NCI-H128 (cell line): ENCODE results near the gene AJM1.
"Not testable (repeated sequence)": the region's sequence is repeated elsewhere in the genome, so short reads cannot be mapped to it uniquely, and the experiment has no call there.

Experiments used
- DNase-seq: peaks from one replicate; lab custom pipeline; 2025; ENCODE audit not compliant: unreplicated experiment; lab: John Stamatoyannopoulos, UW

The AJM1 gene

DNA sequence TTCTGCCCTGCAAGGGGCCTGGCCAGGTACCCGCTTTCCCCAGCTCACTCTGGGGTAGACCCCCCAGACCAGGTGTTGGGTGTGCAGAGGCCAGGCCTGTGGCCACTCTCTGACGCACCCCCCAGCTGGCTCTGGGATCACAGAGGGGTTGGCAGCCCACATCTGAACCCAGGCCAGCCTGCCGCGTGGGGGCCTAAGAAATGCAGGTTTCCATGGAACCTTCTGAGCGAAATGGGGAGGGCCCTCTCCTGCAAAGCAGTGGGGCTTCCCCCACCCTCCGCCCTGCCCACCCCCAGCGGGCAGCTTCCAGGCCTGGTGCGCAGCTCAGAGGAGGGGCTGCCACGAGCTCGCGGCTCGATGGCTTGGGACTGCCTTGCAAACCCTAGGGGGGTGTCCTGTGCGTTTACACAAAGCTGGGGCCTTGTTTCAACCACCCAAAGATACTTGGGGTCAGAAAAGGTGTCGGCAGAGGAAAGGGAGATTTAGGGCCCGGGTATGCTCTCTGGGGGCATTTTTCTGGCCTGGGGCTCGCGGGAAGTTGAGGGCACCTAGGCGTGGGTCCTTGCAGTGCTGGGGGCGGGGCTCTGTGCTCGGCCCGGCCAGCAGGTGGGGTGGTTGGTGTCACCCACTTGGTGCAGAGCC lies 1.0 kb downstream of the AJM1 start:
- DNase-seq: not testable (repeated sequence)

DNA sequence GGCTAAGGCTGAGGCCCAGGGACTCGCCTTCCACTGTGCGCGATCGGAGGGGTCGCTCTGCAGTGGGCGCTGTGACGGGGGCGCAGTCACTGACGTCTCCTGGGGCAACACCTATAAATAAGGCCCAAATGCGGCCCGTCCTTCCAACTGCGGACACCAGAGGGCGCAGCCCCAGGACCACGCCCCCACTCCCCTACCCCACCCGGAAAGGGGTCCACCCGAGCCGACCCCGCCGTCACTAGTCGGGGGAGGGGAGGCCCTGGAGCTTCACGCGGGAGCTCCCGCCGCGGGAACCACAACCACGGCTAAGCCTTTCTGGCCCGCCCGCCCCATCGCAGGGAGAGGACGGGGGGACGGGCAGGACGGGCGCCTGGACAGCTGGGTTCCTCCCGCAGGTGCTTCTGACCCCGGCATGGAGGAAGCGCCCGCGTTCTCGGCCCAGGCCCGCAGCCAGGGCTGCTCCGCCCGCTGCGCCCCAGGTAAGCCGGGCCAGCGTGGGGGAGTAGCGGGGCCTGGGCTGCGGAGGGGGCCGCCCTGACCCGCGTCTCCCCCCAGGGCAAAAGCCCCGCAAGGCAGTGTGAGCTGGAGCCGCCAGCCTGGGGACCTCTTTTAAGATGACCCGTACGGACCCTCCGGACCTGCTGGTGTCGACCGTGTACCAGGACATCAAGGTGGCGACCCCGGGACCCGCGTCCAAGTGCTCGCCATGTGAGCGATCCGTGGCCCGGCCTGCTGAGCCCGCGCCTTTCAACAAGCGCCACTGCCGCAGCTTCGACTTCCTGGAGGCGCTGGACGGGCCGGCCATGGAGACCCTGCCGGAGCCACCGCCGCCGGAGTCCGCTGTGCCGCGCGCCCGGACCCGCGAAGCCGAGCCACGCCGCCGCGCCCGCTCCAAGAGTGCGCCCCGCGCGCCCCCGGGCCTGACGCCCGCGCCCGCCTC lies 1.8 kb downstream of the AJM1 start:
- not testable (repeated sequence) for DNase-seq

DNA sequence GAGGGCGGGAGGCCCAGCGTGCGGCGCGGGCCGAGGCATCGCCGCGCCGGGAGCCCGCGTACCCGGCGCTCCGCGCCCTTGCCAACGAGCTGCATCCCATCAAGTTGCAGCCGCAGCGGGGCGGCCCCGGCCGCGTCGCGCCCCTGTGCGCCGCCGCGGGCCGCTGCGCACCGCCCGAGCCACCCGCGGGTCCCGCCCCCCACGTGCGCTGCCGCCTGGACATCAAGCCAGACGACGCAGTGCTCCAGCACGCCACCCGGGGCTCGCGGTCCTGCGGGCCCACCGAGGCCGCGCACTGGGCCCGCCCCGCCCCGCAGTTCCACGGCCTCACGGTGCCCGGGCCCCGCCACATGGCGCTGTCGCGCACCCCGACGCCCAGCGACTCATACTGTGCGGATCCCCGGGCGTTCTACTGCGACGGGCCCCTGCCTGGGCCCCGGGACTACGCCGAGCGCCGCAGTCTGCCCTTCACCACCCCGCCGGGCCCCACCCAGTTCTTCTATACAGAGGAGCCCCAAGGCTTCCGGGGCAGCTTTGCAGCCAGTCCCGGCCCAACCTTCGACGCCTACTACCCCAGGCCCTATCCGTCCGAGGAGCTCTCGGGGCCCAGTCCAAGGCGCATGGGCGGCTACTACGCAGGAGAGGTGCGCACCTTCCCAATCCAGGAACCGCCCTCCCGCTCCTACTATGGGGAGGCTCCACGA lies 2.6 kb downstream of the AJM1 start:
- no peak for DNase-seq

DNA sequence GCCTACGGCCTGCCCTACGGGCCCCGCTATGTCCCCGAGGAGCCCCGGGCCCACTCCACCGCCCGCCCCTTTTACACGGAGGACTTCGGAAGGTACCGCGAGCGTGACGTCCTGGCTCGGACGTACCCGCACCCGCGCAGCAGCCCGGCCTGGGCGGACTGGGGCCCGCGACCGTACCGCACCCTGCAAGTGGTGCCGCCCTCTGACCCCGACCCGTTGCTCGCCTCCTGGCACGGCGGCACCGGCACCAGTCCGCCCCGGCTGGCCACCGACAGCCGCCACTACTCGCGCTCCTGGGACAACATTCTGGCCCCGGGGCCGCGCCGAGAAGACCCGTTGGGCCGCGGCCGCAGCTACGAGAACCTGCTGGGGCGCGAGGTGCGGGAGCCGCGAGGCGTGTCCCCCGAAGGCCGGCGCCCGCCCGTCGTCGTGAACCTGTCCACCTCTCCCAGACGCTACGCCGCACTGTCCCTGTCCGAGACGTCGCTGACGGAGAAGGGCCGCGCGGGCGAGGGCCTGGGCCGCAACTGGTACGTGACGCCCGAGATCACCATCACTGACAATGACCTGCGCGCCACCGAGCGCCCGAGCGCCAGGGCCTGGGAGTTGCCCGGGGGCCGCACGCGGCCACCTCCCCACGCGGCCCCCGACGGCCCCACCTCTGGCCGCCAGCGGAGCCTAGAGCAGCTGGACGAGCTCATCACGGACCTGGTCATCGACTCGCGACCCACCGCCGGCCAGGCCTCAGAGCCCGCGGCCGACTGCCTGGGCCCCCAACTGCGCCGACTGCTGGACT lies 3.4 kb downstream of the AJM1 start:
- no peak for DNase-seq

DNA sequence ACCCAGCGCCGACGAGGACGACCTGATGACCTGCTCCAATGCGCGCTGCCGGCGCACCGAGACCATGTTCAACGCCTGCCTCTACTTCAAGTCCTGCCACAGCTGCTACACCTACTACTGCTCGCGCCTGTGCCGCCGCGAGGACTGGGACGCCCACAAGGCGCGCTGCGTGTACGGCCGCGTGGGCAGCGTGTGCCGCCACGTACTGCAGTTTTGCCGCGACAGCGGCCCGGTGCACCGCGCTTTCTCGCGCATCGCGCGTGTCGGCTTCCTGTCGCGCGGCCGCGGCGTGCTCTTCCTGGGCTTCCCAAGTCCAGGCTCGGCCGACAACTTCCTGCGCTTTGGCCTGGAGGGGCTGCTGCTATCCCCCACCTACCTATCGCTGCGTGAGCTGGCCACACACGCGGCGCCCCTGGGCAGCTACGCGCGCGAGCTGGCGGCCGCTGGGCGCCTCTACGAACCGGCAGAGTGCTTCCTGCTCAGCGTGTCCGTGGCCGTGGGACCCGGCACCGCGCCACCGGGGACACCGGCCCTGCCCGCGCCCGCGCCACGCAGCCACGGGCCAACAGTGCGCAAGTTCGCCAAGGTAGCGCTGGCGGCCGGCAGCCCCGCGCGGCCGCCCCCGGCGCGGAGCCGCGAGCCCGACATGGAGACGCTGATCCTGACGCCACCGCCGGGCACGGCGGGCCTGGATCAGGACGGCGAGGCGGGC lies 4.3 kb downstream of the AJM1 start:
- no peak for DNase-seq

DNA sequence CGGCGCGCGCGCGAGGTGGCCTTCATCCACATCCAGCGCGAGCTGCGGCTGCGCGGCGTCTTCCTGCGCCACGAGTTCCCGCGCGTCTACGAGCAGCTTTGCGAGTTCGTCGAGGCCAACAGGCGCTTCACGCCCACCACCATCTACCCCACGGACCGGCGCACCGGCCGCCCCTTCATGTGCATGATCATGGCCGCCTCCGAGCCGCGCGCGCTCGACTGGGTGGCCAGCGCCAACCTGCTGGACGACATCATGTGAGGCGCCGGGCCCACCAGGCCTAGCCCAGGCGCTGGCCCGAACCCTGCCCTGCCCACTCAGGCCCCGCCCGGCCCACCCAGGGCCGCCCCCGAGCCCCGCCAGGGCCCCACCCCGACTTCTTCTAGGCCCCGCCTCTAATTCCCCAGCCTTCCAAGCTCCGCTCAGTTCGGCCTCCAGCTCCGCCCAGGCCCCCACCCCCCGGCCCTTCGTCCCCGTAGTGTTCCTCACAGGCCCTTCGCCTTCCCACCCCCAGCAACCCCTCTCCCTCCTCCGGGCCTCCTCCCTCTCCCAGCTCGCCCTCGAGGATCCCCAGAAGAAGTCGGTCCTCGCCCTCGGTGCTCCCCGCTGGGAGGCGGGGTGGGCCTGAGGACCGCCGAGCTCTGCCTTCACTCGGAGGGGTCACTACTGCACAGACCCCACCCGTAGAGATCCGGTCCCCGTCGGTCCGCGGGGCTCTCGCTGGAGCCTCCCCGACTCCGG lies 5.0 kb downstream of the AJM1 start:
- DNase-seq: no peak

DNA sequence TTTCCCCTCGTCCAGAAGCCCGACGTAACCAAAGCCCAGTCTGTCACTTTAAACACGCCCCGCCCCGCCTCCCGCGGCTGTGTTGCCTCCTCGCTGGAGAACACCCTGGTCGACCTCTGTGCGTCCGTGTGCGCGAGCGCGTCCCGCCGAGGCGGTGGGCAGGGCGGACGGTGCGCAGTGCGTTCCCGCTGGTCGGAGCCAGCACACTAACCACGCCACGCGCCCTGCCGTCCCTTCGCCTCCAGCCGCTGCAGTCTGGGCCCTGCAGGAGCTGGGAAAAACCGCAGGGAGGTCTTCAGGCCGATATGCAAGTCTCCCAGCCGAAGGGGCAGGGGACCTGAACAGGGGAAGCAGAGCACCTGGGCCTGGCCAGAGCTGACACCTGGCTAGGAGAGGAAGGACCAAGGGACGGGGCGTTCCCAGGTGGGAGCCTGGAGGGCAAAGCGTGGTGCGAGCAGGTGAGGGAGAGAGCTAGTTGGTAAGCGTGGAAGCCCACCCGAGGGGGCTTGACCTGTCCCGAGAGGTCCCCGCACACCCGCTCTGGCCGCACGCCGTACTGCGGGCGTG lies 5.6 kb downstream of the AJM1 start:
- DNase-seq: peak; percentile 73

DNA sequence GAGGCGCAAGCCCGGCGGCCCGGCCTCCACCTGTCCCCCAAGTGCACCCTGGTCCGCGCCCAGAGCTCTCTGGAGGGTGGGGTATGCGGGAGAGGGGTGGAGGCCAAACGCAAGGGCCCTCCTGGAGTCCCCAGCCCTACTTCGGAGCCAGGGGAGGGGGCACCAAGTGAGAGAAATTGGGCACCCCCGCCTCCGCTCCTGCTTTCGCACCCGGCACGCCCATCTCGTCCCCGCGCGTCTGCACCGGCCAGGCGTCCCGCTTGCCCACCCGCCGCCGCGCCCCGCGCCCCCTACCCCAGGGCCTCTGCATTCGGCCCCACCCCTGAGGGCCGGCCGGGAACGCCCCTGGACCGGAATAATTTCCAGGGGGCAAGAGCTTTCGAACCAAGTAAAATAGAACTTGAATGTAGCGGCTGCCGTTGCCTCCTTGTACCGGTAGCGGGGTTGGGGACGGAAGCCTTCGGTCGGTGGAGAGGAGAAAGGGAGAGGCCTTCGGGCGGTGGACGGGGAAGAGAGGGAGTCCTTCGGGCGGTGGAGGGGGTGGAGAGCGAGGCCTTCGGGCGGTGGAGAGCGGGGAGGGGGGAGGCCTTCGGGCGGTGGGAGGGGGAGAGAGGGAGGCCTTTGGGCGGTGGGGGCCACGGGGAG lies 6.2 kb downstream of the AJM1 start:
- DNase-seq: no peak

DNA sequence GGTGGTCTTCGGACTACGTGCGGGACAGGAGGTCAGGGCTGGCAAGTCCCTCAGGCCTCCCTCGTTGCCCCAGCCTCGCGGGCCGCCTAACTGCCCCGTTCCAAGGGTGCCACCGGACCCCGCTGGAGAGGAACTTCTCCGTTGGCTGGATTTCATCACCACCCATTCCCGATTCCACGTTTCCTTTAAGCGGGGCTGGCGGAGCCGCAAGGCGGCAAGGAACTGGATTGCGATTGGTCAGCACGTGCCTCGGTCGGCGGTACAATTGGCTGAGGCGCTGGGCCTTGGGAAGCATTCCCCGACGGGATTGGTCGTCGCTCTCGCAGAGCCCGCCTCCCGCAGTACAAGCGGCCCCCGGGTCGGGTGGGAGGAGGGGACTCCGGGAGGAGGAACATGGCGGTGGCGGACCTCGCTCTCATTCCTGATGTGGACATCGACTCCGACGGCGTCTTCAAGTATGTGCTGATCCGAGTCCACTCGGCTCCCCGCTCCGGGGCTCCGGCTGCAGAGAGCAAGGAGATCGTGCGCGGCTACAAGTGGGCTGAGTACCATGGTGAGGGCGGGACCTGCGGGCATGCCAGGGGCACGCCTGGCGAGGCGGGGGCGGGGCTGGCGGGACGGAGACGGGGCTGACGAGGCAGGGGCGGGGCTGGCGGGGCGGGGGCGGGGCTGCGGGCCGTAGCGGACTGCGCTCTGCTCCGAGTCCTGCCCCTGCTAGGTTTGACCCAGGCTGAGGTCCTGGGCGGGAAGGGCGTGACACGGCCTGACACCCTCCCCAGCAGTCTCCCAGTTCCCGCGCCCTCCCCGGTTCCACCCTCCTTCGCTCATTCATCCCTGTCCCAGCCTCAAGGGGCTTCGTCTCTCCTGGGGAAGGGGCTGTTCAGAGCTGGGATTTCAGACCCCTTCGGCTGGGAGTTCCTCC lies 7.0 kb downstream of the AJM1 start, which contains the start of gene PHPT1:
Gene PHPT1, plus strand, starts transcription at position 372 of the 922 bp plus-strand sequence. Its CDS starts 22 bp downstream, at position 394.
- DNase-seq: peak; percentile 99

DNA sequence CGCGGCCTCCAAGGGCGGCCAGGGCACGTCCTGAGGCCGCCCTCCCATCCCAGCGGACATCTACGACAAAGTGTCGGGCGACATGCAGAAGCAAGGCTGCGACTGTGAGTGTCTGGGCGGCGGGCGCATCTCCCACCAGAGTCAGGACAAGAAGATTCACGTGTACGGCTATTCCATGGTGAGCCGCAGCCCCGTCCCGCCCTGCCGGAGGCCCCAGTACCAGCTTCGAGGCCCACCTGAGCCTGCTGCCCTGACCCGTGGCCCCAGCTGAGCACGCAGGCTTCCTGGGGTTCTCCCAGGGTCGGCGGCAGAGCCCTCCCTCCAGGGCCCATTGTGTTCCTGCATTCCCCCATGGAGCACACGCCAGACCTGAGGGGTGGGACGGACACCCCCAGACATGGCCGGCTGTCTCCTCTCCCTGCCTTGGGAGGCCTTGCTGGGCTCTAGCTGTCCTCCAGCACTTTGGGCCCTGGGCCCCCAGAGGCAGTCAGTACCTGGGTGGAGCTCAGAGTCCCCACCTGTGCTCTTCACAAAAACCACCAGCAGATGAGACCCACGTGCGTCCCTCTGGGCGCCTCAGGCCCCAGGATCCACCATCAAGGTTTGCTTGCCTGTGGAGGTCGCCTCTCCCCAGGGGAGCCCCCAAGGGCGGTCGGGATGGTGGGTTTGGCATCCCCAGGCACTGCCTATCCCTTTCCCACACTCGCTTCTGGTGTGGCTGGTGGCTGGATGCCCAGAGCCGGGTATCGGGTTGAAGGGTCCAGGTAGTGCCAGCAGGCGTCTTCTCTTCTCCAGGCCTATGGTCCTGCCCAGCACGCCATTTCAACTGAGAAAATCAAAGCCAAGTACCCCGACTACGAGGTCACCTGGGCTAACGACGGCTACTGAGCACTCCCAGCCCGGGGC lies 7.9 kb downstream of the AJM1 start:
- DNase-seq: no peak

DNA sequence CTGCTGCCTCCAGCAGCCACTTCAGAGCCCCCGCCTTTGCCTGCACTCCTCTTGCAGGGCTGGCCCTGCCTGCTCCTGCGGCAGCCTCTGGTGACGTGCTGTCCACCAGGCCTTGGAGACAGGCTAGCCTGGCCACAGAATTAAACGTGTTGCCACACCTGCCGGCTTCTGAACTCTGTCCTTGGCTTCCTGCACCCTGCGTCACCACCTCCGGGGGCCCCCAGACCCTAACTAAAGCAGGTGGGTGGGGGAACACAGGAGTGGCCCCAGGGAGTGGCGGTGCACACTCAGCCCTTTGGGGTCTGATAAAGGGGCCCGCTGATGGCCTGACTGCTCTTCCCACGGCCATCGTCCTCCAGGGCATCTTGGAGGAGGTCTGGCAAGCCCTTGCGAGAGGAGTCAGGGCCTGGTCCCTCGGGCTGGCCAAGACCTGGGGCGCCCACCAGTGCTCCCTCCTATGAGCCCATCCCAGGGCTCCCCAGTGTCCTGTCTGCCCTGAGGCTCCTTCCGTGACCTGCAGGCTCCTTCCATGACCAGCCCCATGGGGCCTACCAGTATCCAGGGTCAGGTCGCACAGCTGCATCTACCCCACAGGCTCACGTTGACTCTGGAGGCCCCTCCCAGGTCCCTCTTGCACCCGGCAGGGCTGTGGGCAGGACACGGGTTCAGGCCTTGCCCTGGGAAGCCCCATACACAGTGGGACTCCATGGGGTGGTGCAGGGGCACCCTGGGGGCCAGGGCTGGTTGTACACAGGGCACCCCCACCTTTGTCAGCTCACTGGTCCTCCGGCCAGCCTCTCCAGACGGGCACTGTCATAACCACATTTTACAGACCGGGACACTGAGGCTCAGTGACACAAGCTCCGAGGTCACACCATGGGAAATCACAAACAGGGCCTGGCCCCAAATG lies 8.8 kb downstream of the AJM1 start:
- DNase-seq: no peak

DNA sequence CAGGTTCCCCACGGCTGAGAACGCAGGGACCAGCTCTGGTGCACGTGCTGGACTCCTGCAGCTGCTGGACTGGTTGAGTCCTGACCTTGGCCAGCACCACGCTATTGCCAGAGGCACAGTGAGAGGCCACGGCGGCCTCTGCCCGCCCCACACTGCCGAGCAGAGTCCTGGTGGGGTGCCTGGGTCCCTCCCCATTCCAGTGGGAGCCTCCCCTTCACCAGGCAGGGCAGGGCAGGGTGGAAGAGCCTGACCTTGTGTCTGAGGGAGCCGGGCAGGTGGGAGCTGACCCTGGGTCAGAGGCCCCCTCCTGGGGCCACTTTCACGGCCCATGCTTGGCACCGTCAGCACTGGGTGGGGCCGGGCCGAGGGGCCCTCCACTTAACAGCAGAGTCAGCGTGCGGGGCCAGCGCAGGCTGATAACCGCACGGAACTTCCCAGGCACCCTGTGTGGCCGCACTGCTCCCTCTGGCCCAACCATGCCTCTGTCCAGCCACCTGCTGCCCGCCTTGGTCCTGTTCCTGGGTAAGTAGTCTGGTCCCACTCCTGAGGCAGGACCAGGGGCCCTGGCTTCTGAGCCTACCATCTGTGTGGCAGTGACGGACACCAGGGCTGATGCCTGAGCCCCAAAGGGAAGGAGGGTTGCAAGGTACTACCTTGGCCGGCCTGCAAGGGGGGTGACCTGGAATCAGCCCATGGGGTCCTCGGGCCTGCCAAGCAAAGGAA lies 9.8 kb downstream of the AJM1 start, which contains the start of gene MAMDC4:
Gene MAMDC4, plus strand, starts transcription at position 406 of the 723 bp plus-strand sequence. Its CDS starts 71 bp downstream, at position 477.
- DNase-seq: no peak

DNA sequence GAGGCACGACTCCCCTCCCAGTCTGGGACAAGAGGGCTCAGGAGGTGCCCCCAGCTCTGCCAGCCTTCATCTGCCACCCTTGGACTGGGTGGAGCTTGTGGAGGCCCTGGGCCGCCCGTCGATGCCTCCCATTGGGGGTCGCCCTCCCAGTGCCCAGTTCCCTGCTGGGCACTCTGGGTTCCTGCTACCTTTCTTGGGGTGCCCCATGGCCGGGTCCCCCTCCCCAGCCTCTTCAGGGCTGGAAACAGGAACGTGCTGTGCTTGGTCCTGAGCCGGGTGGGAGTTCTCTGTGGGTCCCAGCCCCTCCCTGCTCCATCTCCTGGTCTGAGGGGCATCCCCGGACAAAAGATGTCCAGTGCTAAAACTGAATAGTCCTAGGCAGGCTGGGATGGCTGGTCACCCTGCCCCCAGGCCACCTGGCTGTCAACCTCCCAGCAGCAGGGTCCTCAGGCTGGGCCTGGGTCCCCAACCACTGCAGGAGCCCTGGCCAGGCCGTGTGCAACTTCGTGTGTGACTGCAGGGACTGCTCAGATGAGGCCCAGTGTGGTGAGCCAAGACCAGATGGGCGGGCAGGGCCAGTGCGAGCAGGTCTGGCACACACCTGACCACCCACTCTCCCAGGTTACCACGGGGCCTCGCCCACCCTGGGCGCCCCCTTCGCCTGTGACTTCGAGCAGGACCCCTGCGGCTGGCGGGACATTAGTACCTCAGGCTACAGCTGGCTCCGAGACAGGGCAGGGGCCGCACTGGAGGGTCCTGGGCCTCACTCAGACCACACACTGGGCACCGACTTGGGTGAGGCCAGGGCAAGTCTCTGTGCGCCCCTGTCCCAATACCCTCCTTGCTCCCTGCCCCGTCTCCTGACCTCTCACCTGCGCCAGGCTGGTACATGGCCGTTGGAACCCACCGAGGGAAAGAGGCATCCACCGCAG lies 10.7 kb downstream of the AJM1 start:
- DNase-seq: no peak
